Measurements from ENCODE around the gene WDR27.
"Not testable (repeated sequence)": the region's sequence is repeated elsewhere in the genome, so short reads cannot be mapped to it uniquely, and the experiment has no call there.

Gene WDR27

GRCh38 chr6:169639653-169640278 is 62.1 kb downstream of the WDR27 start:
- DNase-seq (ENCODE audit: low read depth) = no peak

- DNase-seq (ENCODE audit: low read depth) = no peak
These were observed 62.9 kb downstream of the WDR27 start for GRCh38 chr6:169638915-169639314.

GRCh38 chr6:169638388-169638787 is 63.4 kb downstream of the WDR27 start:
- DNase-seq (ENCODE audit: low read depth) = no peak

GRCh38 chr6:169635345-169635744 is 66.5 kb downstream of the WDR27 start:
- DNase-seq (ENCODE audit: low read depth) = no peak

GRCh38 chr6:169632841-169633240 is 69.0 kb downstream of the WDR27 start:
- DNase-seq (ENCODE audit: low read depth) = no peak

- DNase-seq (ENCODE audit: low read depth) = no peak
These were observed 72.6 kb downstream of the WDR27 start for GRCh38 chr6:169629256-169629655.

GRCh38 chr6:169627736-169628607 is 73.9 kb downstream of the WDR27 start:
- DNase-seq (ENCODE audit: low read depth) = no peak

GRCh38 chr6:169626649-169627048 is 75.2 kb downstream of the WDR27 start:
- no peak for DNase-seq (ENCODE audit: low read depth)

- DNase-seq (ENCODE audit: low read depth) = no peak
These were observed 75.7 kb downstream of the WDR27 start for GRCh38 chr6:169626169-169626568.

GRCh38 chr6:169625376-169625775 is 76.5 kb downstream of the WDR27 start:
- DNase-seq (ENCODE audit: low read depth) = no peak

GRCh38 chr6:169624785-169625184 is 77.0 kb downstream of the WDR27 start:
- no peak for DNase-seq (ENCODE audit: low read depth)

GRCh38 chr6:169623975-169624374 is 77.9 kb downstream of the WDR27 start:
- DNase-seq (ENCODE audit: low read depth) = no peak

- no peak for DNase-seq (ENCODE audit: low read depth)
These were observed 78.5 kb downstream of the WDR27 start for GRCh38 chr6:169623343-169623742.

GRCh38 chr6:169622618-169623017 is 79.2 kb downstream of the WDR27 start:
- DNase-seq (ENCODE audit: low read depth) = no peak

- DNase-seq (ENCODE audit: low read depth) = no peak
These were observed 80.5 kb downstream of the WDR27 start for GRCh38 chr6:169621311-169621710.

GRCh38 chr6:169620171-169621130 is 81.4 kb downstream of the WDR27 start:
- no peak for DNase-seq (ENCODE audit: low read depth)

GRCh38 chr6:169619650-169620049 is 82.2 kb downstream of the WDR27 start:
- DNase-seq (ENCODE audit: low read depth) = no peak

GRCh38 chr6:169618526-169619490 is 83.0 kb downstream of the WDR27 start:
- no peak for DNase-seq (ENCODE audit: low read depth)

GRCh38 chr6:169617562-169617961 is 84.3 kb downstream of the WDR27 start:
- DNase-seq (ENCODE audit: low read depth) = no peak

GRCh38 chr6:169608609-169609008 is 93.2 kb downstream of the WDR27 start:
- DNase-seq (ENCODE audit: low read depth) = not testable (repeated sequence)

- DNase-seq (ENCODE audit: low read depth) = no peak
These were observed 97.8 kb downstream of the WDR27 start for GRCh38 chr6:169604076-169604475.
